Heart left ventricle (tissue), 16 donors: Measurements from ENCODE around the gene ADA. TPM values are rescaled to one million over a fixed set of nuclear protein-coding genes. Genes with fewer than 3 reads are reported as not detected.
A peak's percentile ranks its signal among the peaks of the same experiment; 100 is the strongest.

Source experiments
- ATAC-seq, 4 donors: fragments of 200-7000 bp; cut with Tn5 transposase; one replicate each; pipeline ENCODE4 v1.9.1; 2020 to 2022; ENCODE audit warnings: moderate library complexity in 4 of 4, mild to moderate bottlenecking in 3 of 4, moderate number of reproducible peaks in 1 of 4
- DNase-seq, 5 donors: peaks; one replicate each; pipeline ENCODE4 v3.0.0-alpha.2; 2020
- H3K27ac ChIP-seq, 12 donors: fragments of 200-600 bp; sonication (generic) in 4 of 12; one replicate each; pipeline versions ENCODE4 v1.5.0 to v1.8.0; 2016 to 2022; ENCODE audit warnings: mild to moderate bottlenecking in 2 of 12
- H3K27me3 ChIP-seq, 9 donors: fragments of 200-600 bp; sonication (generic) in 2 of 9; one replicate each; pipeline versions ENCODE4 v1.5.1 to v1.8.0; 2016 to 2022; ENCODE audit warnings: mild to moderate bottlenecking in 3 of 9
- H3K36me3 ChIP-seq, 9 donors: fragments of 200-600 bp; sonication (generic) in 2 of 9; one replicate each; pipeline versions ENCODE4 v1.5.0 to v1.8.0; 2018 to 2022; ENCODE audit warnings: mild to moderate bottlenecking in 2 of 9
- H3K4me1 ChIP-seq, 12 donors: fragments of 200-600 bp; sonication (generic) in 4 of 12; one replicate each; pipeline versions ENCODE4 v1.5.0 to v1.8.0; 2016 to 2022; ENCODE audit warnings: mild to moderate bottlenecking in 3 of 12
- H3K4me3 ChIP-seq, 12 donors: fragments of 200-600 bp; sonication (generic) in 4 of 12; one replicate each; pipeline versions ENCODE4 v1.5.0 to v1.8.0; 2017 to 2022; ENCODE audit warnings: mild to moderate bottlenecking in 9 of 12, moderate library complexity in 4 of 12
- H3K9me3 ChIP-seq, 12 donors: fragments of 200-600 bp; sonication (generic) in 4 of 12; one replicate each; pipeline versions ENCODE4 v1.5.0 to v1.8.0; 2016 to 2022; ENCODE audit warnings: mild to moderate bottlenecking in 1 of 12
- CTCF ChIP-seq, 12 donors: fragments of 200-600 bp; sonication (generic) in 4 of 12; IDR thresholded peaks; one replicate each; pipeline versions ENCODE4 v1.5.0 to v1.8.0; 2018 to 2022; ENCODE audit warnings: antibody characterized with exemption in 12 of 12, mild to moderate bottlenecking in 5 of 12
- POLR2A ChIP-seq, 2 donors: fragments of 450-650 bp; IDR thresholded peaks; one replicate each; pipeline ENCODE4 v1.6.1; 2017; ENCODE audit warnings: antibody characterized with exemption in 2 of 2, mild to moderate bottlenecking in 2 of 2, moderate library complexity in 2 of 2
- WGBS, 4 donors: extraction: QIAGEN DNeasy Blood & Tissue Kit in 2 of 4; methylation state at CpG; one replicate each; pipeline versions ENCODE4 v1.1.5 to v1.1.7; 2013 to 2018; 5-methylcytosine and 5-hydroxymethylcytosine counted together
- intact Hi-C, 10 donors: fragments of 100-400 bp; cut with DNase I; formaldehyde crosslinking; loops; one replicate each; pipeline versions ENCODE4 v1.11.1 to v1.14.2; 2022
- polyA plus RNA-seq, 2 donors: library from polyadenylated mRNA; stranded (reverse); fragments of 200-250 nt; gene quantifications; one replicate each; pipeline ENCODE4 v1.2.3, GENCODE V29; 2013
- total RNA-seq, 9 donors: library from RNA; depleted of rRNA in 2 of 9; stranded (reverse); fragments of >200 nt in 2 of 9; fragmentation: NEBNext Ultra II Directional in 3 of 9; extraction: Animal tissue kit (Norgen Biotek cat#: 25700) in 3 of 9; gene quantifications; one replicate each; pipeline versions ENCODE4 v1.1.0 to v1.2.4, GENCODE V29; 2016 to 2023
- donor health status: ischemic (EF 13 %, LVEDD 7.1; RV severe dilation, severe dysfunction).
- donor health status: healthy with polysubstance abuse.
- donor health status: DM: no; HTN: yes; CAD: no.
- donor health status: DM: no; HTN: no; CAD: no.
- donor health status: ischemic (EF 25% LVEDD 6.9; RV normal size, moderate dysfunction).
- donor health status: ischemic (EF 25% LVEDD 5.7; RV mildly dilated, moderate dysfunction).
- donor health status: healthy.
- donor health status: DM: yes; HTN: yes; CAD: no.
- donor health status: ischemic (EF 35%, LVEDD 5.7; RV mildly dilated, moderate dysfunction).
- donor health status: nonischemic (EF 11% LVEDD 7.7; RV severe dilation, severe dysfunction).
- donor health status: DM: yes; HTN: yes; CAD: no.
- donor health status: PGD.
- donor health status: ischemic (EF 29% LVEDD 5.4; RV normal size, mild dysfunction).
- donor health status: nonischemic (EF 23%, LVEDD 6.1; RV moderate dilation, normal function).

Gene ADA
- total and polyA plus RNA-seq, 11 donors, result 2.5 to 11.5 (median 6.4) TPM

DNA sequence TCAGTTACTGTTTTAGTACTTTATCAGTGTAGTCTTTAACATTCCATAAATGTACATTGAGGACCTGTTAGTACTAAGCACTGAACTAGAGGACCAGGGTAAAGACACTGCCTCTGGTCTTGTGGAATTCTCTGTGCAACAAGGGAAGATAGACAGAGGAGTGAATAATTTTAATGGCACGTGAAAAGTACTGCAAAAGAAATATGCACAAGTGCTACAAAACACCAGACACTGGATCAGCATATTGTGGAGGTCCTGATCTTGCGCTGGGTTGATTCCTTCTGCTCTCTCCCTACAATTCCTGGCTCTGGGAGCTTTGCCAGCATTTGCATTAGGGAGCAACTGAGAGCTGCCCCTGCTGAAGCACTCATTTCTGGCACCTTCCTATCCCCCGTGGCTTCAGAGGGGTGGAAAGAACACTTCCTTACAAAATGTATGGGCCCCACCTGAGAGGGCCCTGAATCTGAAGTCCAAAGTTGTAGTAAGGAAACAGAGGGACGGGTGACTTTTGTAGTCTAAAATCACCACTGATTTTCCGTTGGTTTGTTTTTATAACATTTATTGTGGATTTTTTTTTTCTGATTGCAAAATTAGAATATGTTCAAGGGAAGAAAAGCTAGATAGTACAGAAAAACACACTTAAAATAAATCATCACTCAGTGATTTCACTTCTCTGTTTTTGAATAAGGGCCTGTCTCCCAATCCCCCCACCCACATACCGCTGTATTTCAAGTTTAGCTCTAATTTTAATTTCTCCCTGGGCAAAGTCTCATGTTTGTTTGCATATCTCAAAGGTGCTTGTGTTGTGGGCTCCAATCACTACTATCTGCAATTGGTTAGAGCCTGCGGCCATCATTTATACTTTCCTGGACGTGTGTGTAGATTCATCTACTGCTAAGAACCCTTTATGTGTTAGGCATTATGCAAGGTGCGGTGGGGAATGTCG is 64.2 kb downstream of the ADA start:
- no peak for TF ChIP-seq POLR2A (IDR thresholded peaks at IDR 0.05)
- no peak for TF ChIP-seq CTCF (IDR thresholded peaks at IDR 0.05)
- Histone ChIP-seq H3K27me3 (no peaks in the 10 kb centered on the region), H3K4me3 (peak overlapping the region in 9 of 12 donors; percentile 1 to 72 (median 59)), H3K4me1 (peaks cover 5 to 84% (median 52%) of the 10 kb centered on the region in 12 donors), H3K9me3 (no peaks in the 10 kb centered on the region), H3K36me3 (peaks cover 0 to 32% (median 26%) of the 10 kb centered on the region in 9 donors), H3K27ac (peak overlapping the region in 11 of 12 donors; percentile 5 to 96 (median 92))
- DNase-seq (no peak), ATAC-seq (no peak)
- WGBS, 4 donors, result 59 to 62% (median 60%) methylated on average over 10 of the region's 10 CpGs
- intact Hi-C loops, result no loop called here

- Histone ChIP-seq H3K36me3 (peaks cover 0 to 23% (median 17%) of the 10 kb centered on the region in 9 donors), H3K4me1 (peaks cover 5 to 83% (median 55%) of the 10 kb centered on the region in 12 donors), H3K9me3 (no peaks in the 10 kb centered on the region), H3K27ac (peak overlapping the region in 11 of 12 donors; percentile 5 to 96 (median 92)), H3K4me3 (peak overlapping the region in 8 of 12 donors; percentile 5 to 72 (median 62)), H3K27me3 (no peaks in the 10 kb centered on the region)
- no peak for ATAC-seq
- intact Hi-C loops, result no loop called here
- WGBS, 4 donors, result 26 to 45% (median 41%) methylated on average over 3 of the region's 3 CpGs
- no peak for DNase-seq
- TF ChIP-seq CTCF (IDR thresholded peaks at IDR 0.05) (no peak), POLR2A (IDR thresholded peaks at IDR 0.05) (no peak)
Observed at GRCh38 chr20:44586289-44586911, 65.1 kb downstream of the ADA start.

DNA sequence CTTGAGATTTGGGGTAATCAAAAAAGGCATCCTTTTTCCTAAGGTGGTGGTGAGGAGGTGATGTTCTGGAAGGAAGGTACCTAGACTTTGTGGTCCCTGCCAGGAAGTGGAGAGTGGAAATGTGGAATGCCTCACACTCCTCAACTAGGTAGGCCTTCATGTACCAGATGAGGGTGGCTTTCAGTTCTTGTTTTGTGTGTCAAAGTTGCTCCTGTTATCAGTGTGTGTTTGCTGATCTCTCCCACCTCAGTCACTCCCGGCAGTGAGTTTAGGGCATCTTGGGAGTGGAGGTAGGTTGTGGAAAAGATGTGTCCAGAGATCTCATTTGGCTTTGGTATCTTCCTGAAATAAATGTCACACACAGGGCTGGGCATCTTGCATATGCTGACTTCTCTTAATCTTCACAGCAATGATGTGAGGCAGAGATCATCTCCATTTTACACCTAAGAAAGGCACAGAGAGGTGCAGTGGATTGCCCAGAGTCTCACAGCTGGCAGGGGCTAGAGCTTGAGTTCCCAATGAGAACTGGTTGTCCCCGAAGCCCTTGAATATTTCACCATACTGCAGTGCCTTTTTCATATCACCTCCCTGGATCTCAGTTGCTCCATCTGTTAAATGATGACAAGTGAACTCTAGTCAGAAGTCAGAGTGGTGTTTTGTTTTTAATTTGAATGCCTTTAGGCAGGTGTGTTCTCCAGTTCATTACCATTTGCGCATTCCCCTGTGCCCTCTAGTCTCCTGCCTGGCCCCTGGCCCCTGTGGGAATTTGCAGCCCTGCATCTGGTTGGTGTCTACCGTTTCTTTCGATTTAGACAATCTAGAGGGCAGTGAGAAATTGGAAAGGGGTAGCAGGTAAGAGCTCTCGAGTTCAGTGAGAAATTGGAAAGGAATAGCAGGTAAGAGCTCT is 66.2 kb downstream of the ADA start:
- H3K36me3 ChIP-seq, result peaks cover 0 to 12% (median 7%) of the 10 kb centered on the region in 9 donors
- DNase-seq (no peak), ATAC-seq (no peak)
- H3K4me1 ChIP-seq, result peaks cover 5 to 84% (median 62%) of the 10 kb centered on the region in 12 donors
- peak overlapping the region in 11 of 12 donors; percentile 40 to 72 (median 65) for H3K4me3 ChIP-seq
- H3K27me3 ChIP-seq, result no peaks in the 10 kb centered on the region
- TF ChIP-seq POLR2A (IDR thresholded peaks at IDR 0.05) (no peak), CTCF (IDR thresholded peaks at IDR 0.05) (no peak)
- intact Hi-C loops, result no loop called here
- 52 to 66% (median 55%) methylated on average over 6 of the region's 6 CpGs for WGBS, 4 donors
- H3K27ac ChIP-seq, result peak overlapping the region; percentile 22 to 96 (median 92)
- H3K9me3 ChIP-seq, result no peaks in the 10 kb centered on the region
